ENCODE data around the gene KRT75.

- TF ChIP-seq, protein P1, sequence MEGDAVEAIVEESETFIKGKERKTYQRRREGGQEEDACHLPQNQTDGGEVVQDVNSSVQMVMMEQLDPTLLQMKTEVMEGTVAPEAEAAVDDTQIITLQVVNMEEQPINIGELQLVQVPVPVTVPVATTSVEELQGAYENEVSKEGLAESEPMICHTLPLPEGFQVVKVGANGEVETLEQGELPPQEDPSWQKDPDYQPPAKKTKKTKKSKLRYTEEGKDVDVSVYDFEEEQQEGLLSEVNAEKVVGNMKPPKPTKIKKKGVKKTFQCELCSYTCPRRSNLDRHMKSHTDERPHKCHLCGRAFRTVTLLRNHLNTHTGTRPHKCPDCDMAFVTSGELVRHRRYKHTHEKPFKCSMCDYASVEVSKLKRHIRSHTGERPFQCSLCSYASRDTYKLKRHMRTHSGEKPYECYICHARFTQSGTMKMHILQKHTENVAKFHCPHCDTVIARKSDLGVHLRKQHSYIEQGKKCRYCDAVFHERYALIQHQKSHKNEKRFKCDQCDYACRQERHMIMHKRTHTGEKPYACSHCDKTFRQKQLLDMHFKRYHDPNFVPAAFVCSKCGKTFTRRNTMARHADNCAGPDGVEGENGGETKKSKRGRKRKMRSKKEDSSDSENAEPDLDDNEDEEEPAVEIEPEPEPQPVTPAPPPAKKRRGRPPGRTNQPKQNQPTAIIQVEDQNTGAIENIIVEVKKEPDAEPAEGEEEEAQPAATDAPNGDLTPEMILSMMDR (conservative IDR thresholded peaks at IDR 0.05; ENCODE audit: low read depth, low read length) = peak; percentile 62
- no peak for TF ChIP-seq EZH2 (IDR thresholded peaks at IDR 0.05; ENCODE audit: borderline replicate concordance, low read depth, low read length, poor library complexity, severe bottlenecking)
Observed at GRCh38 chr12:52390739-52391617, 43.2 kb downstream of the KRT75 start.

All from A673 (cell line).